Activated CD4-positive, alpha-beta memory T cell treated with anti-CD3 and anti-CD28 coated beads for 36 hours (primary cell): Measurements from ENCODE around the gene PTEN. TPM values are rescaled to one million over a fixed set of nuclear protein-coding genes. Genes with fewer than 3 reads are reported as not detected.
"Not testable (repeated sequence)": the region's sequence is repeated elsewhere in the genome, so short reads cannot be mapped to it uniquely, and the experiment has no call there.

ENCODE experiments used
- CTCF ChIA-PET: fragments of 350-600 bp; sonication (Branson Sonifier 250); formaldehyde crosslinking; loops from one replicate; lab custom pipeline; 2021; ENCODE audit warnings: antibody characterized with exemption, inconsistent platforms; lab: Charles Lee
- POLR2A ChIA-PET: fragments of 350-600 bp; sonication (Branson Sonifier 250); formaldehyde crosslinking; loops from one replicate; lab custom pipeline; 2021; ENCODE audit warnings: antibody characterized with exemption; lab: Charles Lee
- DNase-seq: peaks from one replicate; pipeline ENCODE4 v3.0.0-alpha.2; 2020
- H3K27ac Mint-ChIP-seq: one replicate; pipeline ENCODE4 v1.8.0; 2021; ENCODE audit warnings: mixed read lengths
- H3K27me3 Mint-ChIP-seq: one replicate; pipeline ENCODE4 v1.8.0; 2021; ENCODE audit warnings: mixed read lengths
- H3K36me3 Mint-ChIP-seq: one replicate; pipeline ENCODE4 v1.8.0; 2021; ENCODE audit warnings: mixed read lengths
- H3K4me1 Mint-ChIP-seq: one replicate; pipeline ENCODE4 v1.8.0; 2021; ENCODE audit warnings: low read depth, mixed read lengths
- H3K4me3 Mint-ChIP-seq: one replicate; pipeline ENCODE4 v1.8.0; 2021; ENCODE audit warnings: mild to moderate bottlenecking, mixed read lengths
- H3K9me3 Mint-ChIP-seq: one replicate; pipeline ENCODE4 v1.8.0; 2021; ENCODE audit warnings: mixed read lengths
- intact Hi-C: fragments of 100-400 bp; cut with micrococcal nuclease; formaldehyde crosslinking; loops from one replicate; pipeline ENCODE4 v1.15.1; 2023
- total RNA-seq, 2 experiments: library from RNA; stranded (reverse); gene quantifications; one replicate each; pipeline ENCODE4 v1.2.3, GENCODE V29; 2021

Gene PTEN
- total RNA-seq, 2 experiments from 2014 or later = 31.9 to 36.8 TPM

GRCh38 chr10:87875929-87876571 lies 12.6 kb downstream of the PTEN start:
- POLR2A ChIA-PET = no interaction called here
- CTCF ChIA-PET = no interaction called here
- Mint-ChIP-seq H3K27ac (no peak overlapping the region), H3K27me3 (no peaks in the 10 kb centered on the region), H3K36me3 (peaks cover 11% of the 10 kb centered on the region), H3K4me3 (no peak overlapping the region), H3K9me3 (peaks cover 1% of the 10 kb centered on the region), H3K4me1 (peaks cover 28% of the 10 kb centered on the region)
- intact Hi-C loops = no loop called here
- no peak for DNase-seq

GRCh38 chr10:87878664-87879459 lies 15.4 kb downstream of the PTEN start:
- CTCF ChIA-PET = interaction anchor here (0.7 kb wide), 1 partner anchor 511 kb away, joined by 4 read pairs; no protein-coding TSS in a partner anchor
- Mint-ChIP-seq H3K4me1 (peaks cover 29% of the 10 kb centered on the region), H3K4me3 (no peak overlapping the region), H3K36me3 (peaks cover 21% of the 10 kb centered on the region), H3K9me3 (peaks cover 8% of the 10 kb centered on the region), H3K27me3 (no peaks in the 10 kb centered on the region), H3K27ac (no peak overlapping the region)
- POLR2A ChIA-PET = no interaction called here
- intact Hi-C loops = no loop called here
- no peak for DNase-seq

- DNase-seq = no peak
- ChIA-PET CTCF (no interaction called here), POLR2A (no interaction called here)
- H3K4me3 Mint-ChIP-seq = no peak overlapping the region
- no peak overlapping the region for H3K27ac Mint-ChIP-seq
- H3K27me3 Mint-ChIP-seq = no peaks in the 10 kb centered on the region
- intact Hi-C loops = no loop called here
- peaks cover 24% of the 10 kb centered on the region for H3K4me1 Mint-ChIP-seq
- peaks cover 8% of the 10 kb centered on the region for H3K9me3 Mint-ChIP-seq
- peaks cover 21% of the 10 kb centered on the region for H3K36me3 Mint-ChIP-seq
These were observed 16.9 kb downstream of the PTEN start for GRCh38 chr10:87880336-87880735.

GRCh38 chr10:87881373-87882059 lies 18.1 kb downstream of the PTEN start:
- CTCF ChIA-PET = interaction anchor here (0.6 kb wide), 2 partner anchors 14 to 387 kb away, joined by 3 read pairs; no protein-coding TSS in a partner anchor
- H3K4me3 Mint-ChIP-seq, intact Hi-C loops, POLR2A ChIA-PET, H3K27ac Mint-ChIP-seq, DNase-seq, H3K27me3 Mint-ChIP-seq: not testable (repeated sequence)
- Mint-ChIP-seq H3K36me3 (peaks cover 32% of the 10 kb centered on the region), H3K9me3 (peaks cover 15% of the 10 kb centered on the region), H3K4me1 (peaks cover 23% of the 10 kb centered on the region)

GRCh38 chr10:87882555-87883294 lies 19.3 kb downstream of the PTEN start:
- H3K36me3 Mint-ChIP-seq = peaks cover 42% of the 10 kb centered on the region
- no peaks in the 10 kb centered on the region for H3K27me3 Mint-ChIP-seq
- peaks cover 23% of the 10 kb centered on the region for H3K4me1 Mint-ChIP-seq
- intact Hi-C loops = no loop called here
- no peak overlapping the region for H3K27ac Mint-ChIP-seq
- CTCF ChIA-PET = interaction anchor here (1.1 kb wide), 1 partner anchor 185 kb away, joined by 3 read pairs; no protein-coding TSS in a partner anchor
- H3K4me3 Mint-ChIP-seq = no peak overlapping the region
- peaks cover 22% of the 10 kb centered on the region for H3K9me3 Mint-ChIP-seq
- DNase-seq = no peak
- POLR2A ChIA-PET = no interaction called here

- no peak for DNase-seq
- peaks cover 20% of the 10 kb centered on the region for H3K4me1 Mint-ChIP-seq
- no peaks in the 10 kb centered on the region for H3K27me3 Mint-ChIP-seq
- ChIA-PET POLR2A (no interaction called here), CTCF (no interaction called here)
- intact Hi-C loops = no loop called here
- H3K9me3 Mint-ChIP-seq = peaks cover 15% of the 10 kb centered on the region
- H3K36me3 Mint-ChIP-seq = peaks cover 32% of the 10 kb centered on the region
- H3K27ac Mint-ChIP-seq = no peak overlapping the region
- H3K4me3 Mint-ChIP-seq = no peak overlapping the region
These were observed 23.2 kb downstream of the PTEN start for GRCh38 chr10:87886635-87887034.

GRCh38 chr10:87887146-87887545 lies 23.7 kb downstream of the PTEN start:
- H3K27ac Mint-ChIP-seq = no peak overlapping the region
- H3K4me1 Mint-ChIP-seq = peaks cover 16% of the 10 kb centered on the region
- CTCF ChIA-PET = no interaction called here
- no peak for DNase-seq
- POLR2A ChIA-PET = no interaction called here
- intact Hi-C loops = no loop called here
- peaks cover 28% of the 10 kb centered on the region for H3K36me3 Mint-ChIP-seq
- peaks cover 15% of the 10 kb centered on the region for H3K9me3 Mint-ChIP-seq
- no peak overlapping the region for H3K4me3 Mint-ChIP-seq
- H3K27me3 Mint-ChIP-seq = no peaks in the 10 kb centered on the region

GRCh38 chr10:87887548-87888289 lies 24.3 kb downstream of the PTEN start:
- intact Hi-C loops = no loop called here
- CTCF ChIA-PET = no interaction called here
- H3K9me3 Mint-ChIP-seq = peaks cover 15% of the 10 kb centered on the region
- POLR2A ChIA-PET = no interaction called here
- no peak overlapping the region for H3K27ac Mint-ChIP-seq
- DNase-seq = no peak
- no peaks in the 10 kb centered on the region for H3K27me3 Mint-ChIP-seq
- H3K36me3 Mint-ChIP-seq = peaks cover 28% of the 10 kb centered on the region
- no peak overlapping the region for H3K4me3 Mint-ChIP-seq
- H3K4me1 Mint-ChIP-seq = peaks cover 15% of the 10 kb centered on the region

- DNase-seq = no peak
- CTCF ChIA-PET = no interaction called here
- POLR2A ChIA-PET = no interaction called here
- Mint-ChIP-seq H3K4me3 (no peak overlapping the region), H3K4me1 (peaks cover 30% of the 10 kb centered on the region), H3K9me3 (peaks cover 17% of the 10 kb centered on the region), H3K27me3 (no peaks in the 10 kb centered on the region), H3K27ac (no peak overlapping the region), H3K36me3 (peaks cover 32% of the 10 kb centered on the region)
- intact Hi-C loops = no loop called here
These were observed 32.0 kb downstream of the PTEN start for GRCh38 chr10:87895430-87895829.

GRCh38 chr10:87896216-87896615 lies 32.8 kb downstream of the PTEN start:
- Mint-ChIP-seq H3K36me3 (peaks cover 39% of the 10 kb centered on the region), H3K9me3 (peaks cover 23% of the 10 kb centered on the region), H3K27me3 (no peaks in the 10 kb centered on the region), H3K4me3 (no peak overlapping the region), H3K27ac (no peak overlapping the region), H3K4me1 (peaks cover 37% of the 10 kb centered on the region)
- intact Hi-C loops = no loop called here
- POLR2A ChIA-PET = no interaction called here
- DNase-seq = no peak
- CTCF ChIA-PET = no interaction called here

- DNase-seq, POLR2A ChIA-PET, CTCF ChIA-PET, H3K4me3 Mint-ChIP-seq, H3K27ac Mint-ChIP-seq, H3K27me3 Mint-ChIP-seq, intact Hi-C loops: not testable (repeated sequence)
- peaks cover 56% of the 10 kb centered on the region for H3K36me3 Mint-ChIP-seq
- H3K9me3 Mint-ChIP-seq = peaks cover 37% of the 10 kb centered on the region
- peaks cover 31% of the 10 kb centered on the region for H3K4me1 Mint-ChIP-seq
These were observed 34.5 kb downstream of the PTEN start for GRCh38 chr10:87897957-87898356.
